Measurements from ENCODE around the gene PNMA8C.

DNA sequence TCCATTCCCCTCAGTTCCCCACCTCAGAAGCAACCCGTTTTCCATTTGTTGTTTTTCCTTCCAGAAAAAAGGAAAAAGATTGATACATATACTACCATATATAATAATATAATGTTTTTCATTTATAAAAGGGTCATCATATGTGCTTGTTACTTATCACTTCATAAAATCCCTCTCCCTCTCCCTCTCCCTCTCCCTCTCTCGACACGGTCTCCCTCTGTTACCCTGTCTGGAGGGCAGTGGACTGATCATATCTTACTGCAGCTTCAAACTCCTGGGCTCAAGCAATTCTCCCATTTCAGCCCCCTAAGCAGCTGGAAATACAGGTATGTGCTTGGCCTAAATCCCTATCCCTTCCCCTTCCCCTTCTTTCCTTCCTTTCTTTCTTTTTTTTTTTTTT is 25.5 kb upstream of the PNMA8C start:
- TF ChIP-seq, protein P1, sequence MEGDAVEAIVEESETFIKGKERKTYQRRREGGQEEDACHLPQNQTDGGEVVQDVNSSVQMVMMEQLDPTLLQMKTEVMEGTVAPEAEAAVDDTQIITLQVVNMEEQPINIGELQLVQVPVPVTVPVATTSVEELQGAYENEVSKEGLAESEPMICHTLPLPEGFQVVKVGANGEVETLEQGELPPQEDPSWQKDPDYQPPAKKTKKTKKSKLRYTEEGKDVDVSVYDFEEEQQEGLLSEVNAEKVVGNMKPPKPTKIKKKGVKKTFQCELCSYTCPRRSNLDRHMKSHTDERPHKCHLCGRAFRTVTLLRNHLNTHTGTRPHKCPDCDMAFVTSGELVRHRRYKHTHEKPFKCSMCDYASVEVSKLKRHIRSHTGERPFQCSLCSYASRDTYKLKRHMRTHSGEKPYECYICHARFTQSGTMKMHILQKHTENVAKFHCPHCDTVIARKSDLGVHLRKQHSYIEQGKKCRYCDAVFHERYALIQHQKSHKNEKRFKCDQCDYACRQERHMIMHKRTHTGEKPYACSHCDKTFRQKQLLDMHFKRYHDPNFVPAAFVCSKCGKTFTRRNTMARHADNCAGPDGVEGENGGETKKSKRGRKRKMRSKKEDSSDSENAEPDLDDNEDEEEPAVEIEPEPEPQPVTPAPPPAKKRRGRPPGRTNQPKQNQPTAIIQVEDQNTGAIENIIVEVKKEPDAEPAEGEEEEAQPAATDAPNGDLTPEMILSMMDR (IDR thresholded peaks at IDR 0.05), result no peak
- no peak for TF ChIP-seq POLR2A (IDR thresholded peaks at IDR 0.05)
